GM19240 (cell line): ENCODE data around the gene BBX.

Experiments used
- DNase-seq: peaks from one replicate; pipeline ENCODE4 v3.0.0; 2011; ENCODE audit warnings: low spot score; ENCODE audit not compliant: insufficient read length

The BBX gene

GRCh38 chr3:107650788-107651187 is 128.0 kb downstream of the BBX start:
- DNase-seq = no peak

- no peak for DNase-seq
Measured at GRCh38 chr3:107651782-107652181, 129.0 kb downstream of the BBX start.

GRCh38 chr3:107654218-107654617 is 131.5 kb downstream of the BBX start:
- no peak for DNase-seq

- no peak for DNase-seq
Measured at GRCh38 chr3:107657971-107658370, 135.2 kb downstream of the BBX start.

GRCh38 chr3:107660306-107660976 is 137.7 kb downstream of the BBX start:
- no peak for DNase-seq

- DNase-seq = no peak
Measured at GRCh38 chr3:107661447-107662123, 138.8 kb downstream of the BBX start.

GRCh38 chr3:107662124-107662507 is 139.4 kb downstream of the BBX start:
- no peak for DNase-seq

- DNase-seq = no peak
Measured at GRCh38 chr3:107662586-107662985, 139.8 kb downstream of the BBX start.

- DNase-seq = no peak
Measured at GRCh38 chr3:107663266-107663665, 140.5 kb downstream of the BBX start.

GRCh38 chr3:107664614-107665013 is 141.9 kb downstream of the BBX start:
- DNase-seq = no peak

- no peak for DNase-seq
Measured at GRCh38 chr3:107665351-107665750, 142.6 kb downstream of the BBX start.

- DNase-seq = no peak
Measured at GRCh38 chr3:107666853-107667252, 144.1 kb downstream of the BBX start.

- no peak for DNase-seq
Measured at GRCh38 chr3:107668416-107668815, 145.7 kb downstream of the BBX start.

- no peak for DNase-seq
Measured at GRCh38 chr3:107668963-107669362, 146.2 kb downstream of the BBX start.

- DNase-seq = no peak
Measured at GRCh38 chr3:107669669-107670068, 146.9 kb downstream of the BBX start.

GRCh38 chr3:107670986-107671385 is 148.2 kb downstream of the BBX start:
- DNase-seq = no peak

GRCh38 chr3:107674371-107674770 is 151.6 kb downstream of the BBX start:
- no peak for DNase-seq

- DNase-seq = no peak
Measured at GRCh38 chr3:107675233-107675900, 152.6 kb downstream of the BBX start.

- no peak for DNase-seq
Measured at GRCh38 chr3:107676469-107677309, 153.9 kb downstream of the BBX start.

GRCh38 chr3:107679921-107680320 is 157.2 kb downstream of the BBX start:
- DNase-seq = no peak

- no peak for DNase-seq
Measured at GRCh38 chr3:107680698-107681097, 157.9 kb downstream of the BBX start.

- DNase-seq = no peak
Measured at GRCh38 chr3:107681396-107681795, 158.6 kb downstream of the BBX start.
